Fibroblast of skin of back (primary cell): ENCODE results near the gene TOMM40.

Experiments
- DNase-seq: peaks from one replicate; pipeline ENCODE4 v3.0.0-alpha.2; 2013

Gene TOMM40

GRCh38 chr19:44930088-44930487, 39.0 kb downstream of the TOMM40 start:
- no peak for DNase-seq

- no peak for DNase-seq
Measured at GRCh38 chr19:44931541-44931940, 40.5 kb downstream of the TOMM40 start.

- DNase-seq = no peak
Measured at GRCh38 chr19:44939668-44940067, 48.6 kb downstream of the TOMM40 start.

- DNase-seq = no peak
Measured at GRCh38 chr19:44942067-44942571, 51.1 kb downstream of the TOMM40 start, which contains the start of gene APOC4. TSS of gene APOC4 (plus strand) at chr19:44942237. CDS start at chr19:44942278, 41 bp downstream.

GRCh38 chr19:44943801-44944249, 52.8 kb downstream of the TOMM40 start:
- DNase-seq = no peak

GRCh38 chr19:44947041-44947581, 56.1 kb downstream of the TOMM40 start:
- DNase-seq = no peak

- no peak for DNase-seq
Measured at GRCh38 chr19:44948237-44948636, 57.2 kb downstream of the TOMM40 start.

- peak; percentile 32 for DNase-seq
Measured at GRCh38 chr19:44948763-44949374, 57.8 kb downstream of the TOMM40 start.

- no peak for DNase-seq
Measured at GRCh38 chr19:44949550-44949949, 58.5 kb downstream of the TOMM40 start.

GRCh38 chr19:44951179-44952159, 60.4 kb downstream of the TOMM40 start:
- peak; percentile 74 for DNase-seq
